ENCODE results near the gene ACP7. TPM values are rescaled to one million over a fixed set of nuclear protein-coding genes. Genes with fewer than 3 reads are reported as not detected.
"Not testable (repeated sequence)": the region's sequence is repeated elsewhere in the genome, so short reads cannot be mapped to it uniquely, and the experiment has no call there.

ACP7 gene
- total RNA-seq, 1 experiment from 2014 or later: 0.03 TPM

- no peak for DNase-seq (ENCODE audit: low spot score)
Observed at GRCh38 chr19:39109641-39110040, 25.5 kb downstream of the ACP7 start.

- DNase-seq (ENCODE audit: low spot score): peak; percentile 46
Observed at GRCh38 chr19:39110263-39110967, 26.2 kb downstream of the ACP7 start.

GRCh38 chr19:39111593-39112199, 27.5 kb downstream of the ACP7 start:
- peak; percentile 34 for DNase-seq (ENCODE audit: low spot score)

- peak; percentile 89 for DNase-seq (ENCODE audit: low spot score)
Observed at GRCh38 chr19:39112338-39112890, 28.2 kb downstream of the ACP7 start.

GRCh38 chr19:39113199-39113598, 29.0 kb downstream of the ACP7 start:
- DNase-seq (ENCODE audit: low spot score): no peak

- DNase-seq (ENCODE audit: low spot score): no peak
Observed at GRCh38 chr19:39115105-39115847, 31.1 kb downstream of the ACP7 start.

- not testable (repeated sequence) for DNase-seq (ENCODE audit: low spot score)
Observed at GRCh38 chr19:39117023-39117422, 32.9 kb downstream of the ACP7 start.

GRCh38 chr19:39119830-39120229, 35.7 kb downstream of the ACP7 start:
- DNase-seq (ENCODE audit: low spot score): no peak

GRCh38 chr19:39122934-39123731, 39.0 kb downstream of the ACP7 start:
- DNase-seq (ENCODE audit: low spot score): no peak

GRCh38 chr19:39124136-39124764, 40.1 kb downstream of the ACP7 start:
- DNase-seq (ENCODE audit: low spot score): no peak

- no peak for DNase-seq (ENCODE audit: low spot score)
Observed at GRCh38 chr19:39125199-39125553, 41.0 kb downstream of the ACP7 start.

- peak; percentile 96 for DNase-seq (ENCODE audit: low spot score)
Observed at GRCh38 chr19:39125554-39126311, 41.6 kb downstream of the ACP7 start, which contains the start of gene PAK4. PAK4 (plus strand) TSS chr19:39125786; CDS start chr19:39169554, 43,768 bp downstream.

- peak; percentile 16 for DNase-seq (ENCODE audit: low spot score)
Observed at GRCh38 chr19:39126312-39127187, 42.4 kb downstream of the ACP7 start.

- DNase-seq (ENCODE audit: low spot score): no peak
Observed at GRCh38 chr19:39127812-39128515, 43.8 kb downstream of the ACP7 start.

- DNase-seq (ENCODE audit: low spot score): no peak
Observed at GRCh38 chr19:39128516-39129079, 44.4 kb downstream of the ACP7 start.

- no peak for DNase-seq (ENCODE audit: low spot score)
Observed at GRCh38 chr19:39129116-39129515, 44.9 kb downstream of the ACP7 start.

- no peak for DNase-seq (ENCODE audit: low spot score)
Observed at GRCh38 chr19:39130337-39131254, 46.4 kb downstream of the ACP7 start.
